GM12865 (cell line): ENCODE results near the gene TEP1.
A peak's percentile ranks its signal among the peaks of the same experiment; 100 is the strongest.

Experiments
- DNase-seq: peaks from one replicate; pipeline ENCODE4 v3.0.0; 2010; ENCODE audit warnings: low read depth
- H3K4me3 ChIP-seq: 2 replicates; pipeline ENCODE4 v1.5.1; 2011; ENCODE audit warnings: mild to moderate bottlenecking, low read depth, low read length, control low read depth
- CTCF ChIP-seq: IDR thresholded peaks from 2 replicates; pipeline ENCODE4 v1.5.1; 2011; ENCODE audit warnings: low read length, control low read depth, low read depth, inconsistent platforms; ENCODE audit not compliant: insufficient read depth; ENCODE audit errors: missing control alignments

Gene TEP1

GRCh38 chr14:20412876-20413743, at the start of gene TEP1:
Gene TEP1 (minus strand): TSS chr14:20413501. CDS start chr14:20408439, 5,062 bp downstream.
- no peak for TF ChIP-seq CTCF
- peak; percentile 87 for DNase-seq
- H3K4me3 ChIP-seq: peak within 1 kb of the TSS; percentile 88

DNA sequence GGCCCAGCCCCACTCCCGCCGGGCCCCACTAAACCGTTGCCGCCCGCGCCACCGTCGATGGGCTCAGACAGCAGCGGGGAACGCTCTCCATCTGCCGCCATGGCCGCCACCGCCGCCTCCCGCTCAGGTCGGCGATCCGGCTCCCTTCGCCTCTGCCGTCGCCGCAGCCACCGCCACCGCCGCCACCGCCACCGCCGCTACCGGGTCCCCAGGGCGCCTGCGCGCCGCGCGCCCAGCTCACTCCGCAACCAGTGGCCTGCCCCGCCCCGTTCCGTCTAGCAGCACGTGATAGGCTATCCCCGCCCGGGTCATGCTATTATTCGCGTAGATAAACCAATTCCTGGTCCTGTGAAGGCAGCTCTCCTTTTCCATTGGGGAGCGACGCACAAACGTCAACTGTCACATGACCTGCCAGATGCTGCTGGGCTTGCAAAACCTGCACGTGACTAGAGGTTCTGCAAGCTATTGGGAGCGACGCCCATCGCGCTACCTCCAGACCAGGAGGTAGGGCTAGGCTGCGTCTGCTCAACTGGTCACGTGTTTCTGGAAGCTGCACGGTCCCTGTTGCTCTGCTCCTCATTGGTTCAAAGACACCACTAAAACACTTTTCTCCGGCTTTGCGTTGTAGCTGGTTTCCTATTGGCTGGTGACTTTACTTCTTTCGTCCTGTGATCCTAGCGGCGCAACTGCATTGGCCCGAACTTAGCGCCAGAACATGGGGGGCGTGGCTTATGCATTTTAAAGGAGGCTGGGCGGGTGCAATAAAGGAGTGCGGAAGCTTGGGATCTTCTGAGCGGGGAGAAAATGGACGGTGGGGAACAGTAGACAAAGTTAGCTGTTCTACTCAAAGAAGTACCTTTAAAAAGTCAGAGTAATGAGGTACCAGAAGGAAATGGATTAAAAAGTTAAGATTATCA, 48.2 kb upstream of the TEP1 start, which contains the start of gene PIP4P1:
TSS of gene PIP4P1 (minus strand) at position 210 of the 917 bp plus-strand sequence. CDS start at position 101, 109 bp downstream.
- DNase-seq: peak; percentile 100
- H3K4me3 ChIP-seq: peak within 1 kb of the TSS; percentile 96
- no peak for TF ChIP-seq CTCF

DNA sequence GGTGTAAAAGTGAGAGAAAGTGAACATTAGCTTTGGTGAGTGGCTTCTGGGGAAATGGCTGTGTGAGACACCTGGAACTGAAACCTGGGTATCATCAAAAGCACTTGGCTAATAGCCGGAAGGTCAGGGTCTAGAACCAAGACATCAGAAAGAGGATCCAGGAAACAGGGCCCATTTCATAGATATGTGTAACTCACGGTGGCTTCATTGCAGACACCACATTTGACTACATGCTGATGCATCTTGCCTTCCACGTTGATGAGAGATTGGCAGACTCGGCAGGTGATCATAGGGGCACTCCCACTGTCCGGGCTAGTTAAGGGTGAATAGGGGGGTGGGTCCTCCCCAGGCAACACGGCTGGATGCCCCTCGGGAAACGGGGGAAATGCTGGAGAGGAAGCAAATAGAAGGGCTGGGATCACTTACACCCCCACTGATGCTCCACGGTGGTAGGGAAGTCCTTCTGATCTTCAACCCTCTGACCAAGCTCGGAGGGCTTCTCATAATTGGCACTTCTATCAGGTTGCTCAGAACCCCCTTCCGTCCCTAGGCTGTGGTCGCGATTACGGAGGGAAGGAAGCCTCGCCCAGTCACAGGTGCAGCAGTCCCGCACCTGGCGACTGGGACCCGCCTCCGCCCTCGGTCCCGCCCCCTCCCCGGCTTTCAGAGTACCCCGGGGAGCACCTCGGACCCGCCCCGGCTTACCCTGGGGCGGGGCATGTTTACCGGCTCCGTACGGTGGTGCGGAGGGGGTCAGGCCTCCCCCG, 47.3 kb upstream of the TEP1 start:
- peak overlapping the region; percentile 96 for H3K4me3 ChIP-seq
- no peak for TF ChIP-seq CTCF
- DNase-seq: peak; percentile 73

DNA sequence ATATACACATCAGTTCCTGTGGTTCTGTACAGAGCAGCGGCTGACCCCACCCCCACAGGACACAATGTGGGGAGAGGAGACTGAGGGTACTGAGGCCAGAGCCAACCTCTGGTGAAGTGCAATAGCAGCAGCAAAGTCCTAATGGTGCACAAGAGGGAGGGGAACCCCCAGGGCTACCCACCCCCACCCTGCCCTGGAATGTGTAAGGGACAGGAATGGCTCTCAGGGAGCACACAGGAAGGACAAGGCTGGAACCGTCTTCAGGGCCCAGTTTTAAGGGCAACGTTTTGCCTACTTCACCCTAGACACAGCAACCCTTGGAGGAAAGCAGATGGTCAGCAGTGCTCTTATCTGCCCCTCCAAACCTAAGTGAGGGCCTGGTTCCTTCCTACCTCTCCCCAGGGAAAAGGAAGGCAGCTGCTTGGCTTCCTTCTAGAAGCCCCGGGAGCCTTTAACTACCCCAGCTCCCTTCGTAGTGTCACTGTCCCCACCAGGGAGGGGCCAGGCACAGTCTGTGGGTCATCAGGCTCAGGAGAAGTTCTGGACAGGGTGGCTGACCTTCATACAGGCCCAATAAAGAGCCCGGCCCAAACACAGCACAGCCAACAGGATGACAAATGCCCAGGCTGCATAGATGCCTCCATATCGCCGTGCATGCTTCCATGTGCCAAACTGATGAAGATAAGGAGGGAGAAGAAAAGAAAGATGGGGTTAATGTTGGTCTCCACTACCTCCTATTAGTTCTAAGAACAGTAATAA, 44.9 kb upstream of the TEP1 start:
- no peak overlapping the region for H3K4me3 ChIP-seq
- DNase-seq: no peak
- TF ChIP-seq CTCF: no peak

DNA sequence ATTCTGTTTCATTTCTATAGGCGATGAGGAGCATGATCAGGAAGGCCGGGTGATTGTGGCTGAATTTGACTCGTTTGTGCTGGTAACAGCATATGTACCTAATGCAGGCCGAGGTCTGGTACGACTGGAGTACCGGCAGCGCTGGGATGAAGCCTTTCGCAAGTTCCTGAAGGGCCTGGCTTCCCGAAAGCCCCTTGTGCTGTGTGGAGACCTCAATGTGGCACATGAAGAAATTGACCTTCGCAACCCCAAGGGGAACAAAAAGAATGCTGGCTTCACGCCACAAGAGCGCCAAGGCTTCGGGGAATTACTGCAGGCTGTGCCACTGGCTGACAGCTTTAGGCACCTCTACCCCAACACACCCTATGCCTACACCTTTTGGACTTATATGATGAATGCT, 43.7 kb upstream of the TEP1 start:
- H3K4me3 ChIP-seq: no peak overlapping the region
- TF ChIP-seq CTCF: no peak
- no peak for DNase-seq
